ENCODE measurements around the gene CDCP1.

DNA sequence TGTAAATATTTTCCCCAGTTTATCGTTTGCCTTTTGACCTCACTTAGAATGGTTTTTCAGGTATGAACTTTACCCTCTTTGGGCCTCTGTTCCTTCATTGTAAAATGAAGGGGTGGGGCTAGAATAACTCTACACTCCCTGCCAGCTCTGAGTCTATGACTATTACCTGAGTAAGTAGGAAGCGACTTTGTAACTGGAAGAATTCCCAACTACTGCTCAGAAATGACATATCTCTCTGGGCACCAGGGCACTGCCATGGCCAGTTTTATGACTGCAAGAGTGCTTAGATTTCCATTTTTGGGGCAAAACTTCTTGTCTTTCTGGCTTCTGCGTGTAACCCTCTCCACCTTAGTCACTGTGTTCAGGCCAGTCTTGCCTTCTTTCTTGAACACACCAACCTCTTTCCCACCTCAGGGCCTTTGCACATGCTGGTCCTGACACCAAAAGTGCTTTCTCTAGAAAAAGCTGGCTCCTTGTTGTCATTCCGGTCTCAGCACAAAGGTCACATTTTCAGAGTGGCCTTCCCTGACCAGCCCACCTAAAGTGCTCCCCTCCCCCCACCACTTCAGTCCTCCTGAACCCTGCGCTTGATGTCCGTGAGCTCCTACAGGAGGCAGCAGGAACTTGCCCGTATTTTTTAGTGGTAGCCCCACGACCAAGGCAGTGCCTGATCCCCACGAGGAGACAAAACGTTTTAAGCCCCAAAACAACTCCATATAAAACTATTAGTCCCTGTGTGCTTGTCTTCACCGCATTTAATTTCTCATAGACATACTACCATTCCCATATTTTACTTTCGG lies 25.6 kb downstream of the CDCP1 start:
- TF ChIP-seq, protein P1, sequence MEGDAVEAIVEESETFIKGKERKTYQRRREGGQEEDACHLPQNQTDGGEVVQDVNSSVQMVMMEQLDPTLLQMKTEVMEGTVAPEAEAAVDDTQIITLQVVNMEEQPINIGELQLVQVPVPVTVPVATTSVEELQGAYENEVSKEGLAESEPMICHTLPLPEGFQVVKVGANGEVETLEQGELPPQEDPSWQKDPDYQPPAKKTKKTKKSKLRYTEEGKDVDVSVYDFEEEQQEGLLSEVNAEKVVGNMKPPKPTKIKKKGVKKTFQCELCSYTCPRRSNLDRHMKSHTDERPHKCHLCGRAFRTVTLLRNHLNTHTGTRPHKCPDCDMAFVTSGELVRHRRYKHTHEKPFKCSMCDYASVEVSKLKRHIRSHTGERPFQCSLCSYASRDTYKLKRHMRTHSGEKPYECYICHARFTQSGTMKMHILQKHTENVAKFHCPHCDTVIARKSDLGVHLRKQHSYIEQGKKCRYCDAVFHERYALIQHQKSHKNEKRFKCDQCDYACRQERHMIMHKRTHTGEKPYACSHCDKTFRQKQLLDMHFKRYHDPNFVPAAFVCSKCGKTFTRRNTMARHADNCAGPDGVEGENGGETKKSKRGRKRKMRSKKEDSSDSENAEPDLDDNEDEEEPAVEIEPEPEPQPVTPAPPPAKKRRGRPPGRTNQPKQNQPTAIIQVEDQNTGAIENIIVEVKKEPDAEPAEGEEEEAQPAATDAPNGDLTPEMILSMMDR (IDR thresholded peaks at IDR 0.05), result no peak
- no peak for TF ChIP-seq POLR2A (IDR thresholded peaks at IDR 0.05)

Data from right lobe of liver (tissue), 4 donors.